ENCODE data around the gene TTLL11.
"Not testable (repeated sequence)": the region's sequence is repeated elsewhere in the genome, so short reads cannot be mapped to it uniquely, and the experiment has no call there.

Gene TTLL11

GRCh38 chr9:122015170-122015821 is 77.8 kb downstream of the TTLL11 start:
- TF ChIP-seq, protein P1, sequence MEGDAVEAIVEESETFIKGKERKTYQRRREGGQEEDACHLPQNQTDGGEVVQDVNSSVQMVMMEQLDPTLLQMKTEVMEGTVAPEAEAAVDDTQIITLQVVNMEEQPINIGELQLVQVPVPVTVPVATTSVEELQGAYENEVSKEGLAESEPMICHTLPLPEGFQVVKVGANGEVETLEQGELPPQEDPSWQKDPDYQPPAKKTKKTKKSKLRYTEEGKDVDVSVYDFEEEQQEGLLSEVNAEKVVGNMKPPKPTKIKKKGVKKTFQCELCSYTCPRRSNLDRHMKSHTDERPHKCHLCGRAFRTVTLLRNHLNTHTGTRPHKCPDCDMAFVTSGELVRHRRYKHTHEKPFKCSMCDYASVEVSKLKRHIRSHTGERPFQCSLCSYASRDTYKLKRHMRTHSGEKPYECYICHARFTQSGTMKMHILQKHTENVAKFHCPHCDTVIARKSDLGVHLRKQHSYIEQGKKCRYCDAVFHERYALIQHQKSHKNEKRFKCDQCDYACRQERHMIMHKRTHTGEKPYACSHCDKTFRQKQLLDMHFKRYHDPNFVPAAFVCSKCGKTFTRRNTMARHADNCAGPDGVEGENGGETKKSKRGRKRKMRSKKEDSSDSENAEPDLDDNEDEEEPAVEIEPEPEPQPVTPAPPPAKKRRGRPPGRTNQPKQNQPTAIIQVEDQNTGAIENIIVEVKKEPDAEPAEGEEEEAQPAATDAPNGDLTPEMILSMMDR (IDR thresholded peaks at IDR 0.05): no peak
- no peak for TF ChIP-seq ZFX (IDR thresholded peaks at IDR 0.05; ENCODE audit: borderline replicate concordance)
- H3K27ac ChIP-seq: no peak overlapping the region

GRCh38 chr9:122011818-122012498 is 81.2 kb downstream of the TTLL11 start:
- no peak for TF ChIP-seq ZFX (IDR thresholded peaks at IDR 0.05; ENCODE audit: borderline replicate concordance)
- TF ChIP-seq, protein P1 (IDR thresholded peaks at IDR 0.05): no peak
- H3K27ac ChIP-seq: no peak overlapping the region

- H3K27ac ChIP-seq: no peak overlapping the region
- TF ChIP-seq, protein P1 (IDR thresholded peaks at IDR 0.05): no peak
These were observed 84.5 kb downstream of the TTLL11 start for GRCh38 chr9:122008559-122008958.

DNA sequence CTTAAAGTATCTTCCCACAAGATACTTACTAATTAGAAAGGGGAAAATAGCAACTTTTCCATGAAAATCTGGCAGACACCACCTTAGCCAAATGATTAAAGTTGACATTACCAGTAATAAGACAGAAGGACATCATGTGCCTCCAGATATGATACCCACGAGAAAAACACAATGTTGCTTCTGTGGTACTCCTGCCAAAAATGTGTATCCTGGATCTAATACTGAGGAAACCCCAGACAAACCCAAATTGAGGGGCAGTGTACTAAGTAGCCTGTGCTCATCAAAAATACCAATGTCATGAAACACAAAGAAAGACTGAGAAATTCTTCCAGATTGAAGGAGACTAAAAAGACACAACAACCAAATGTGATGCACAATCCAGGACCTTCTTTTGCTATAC is 85.3 kb downstream of the TTLL11 start:
- TF ChIP-seq, protein P1 (IDR thresholded peaks at IDR 0.05): no peak
- no peak for TF ChIP-seq ZFX (IDR thresholded peaks at IDR 0.05; ENCODE audit: borderline replicate concordance)

DNA sequence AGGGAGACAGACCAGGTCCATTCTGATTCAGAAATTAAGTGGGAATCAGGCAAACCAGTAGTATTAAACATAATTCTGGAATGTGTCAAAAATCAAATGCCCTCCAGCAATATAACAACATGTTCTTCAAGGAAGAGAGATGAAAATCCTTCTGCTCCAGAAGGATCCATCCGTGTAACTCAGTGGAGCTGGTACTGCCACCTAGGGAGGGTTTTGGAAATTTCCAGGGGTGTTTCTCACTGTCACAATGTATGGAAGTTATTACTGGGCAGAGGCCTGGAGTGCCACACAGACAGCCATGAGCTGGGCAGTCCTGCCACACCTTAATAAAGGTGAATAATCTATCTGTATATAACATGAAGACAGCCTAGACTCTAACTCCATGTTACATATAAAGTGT is 87.5 kb downstream of the TTLL11 start:
- H3K27ac ChIP-seq: no peak overlapping the region
- TF ChIP-seq, protein P1 (IDR thresholded peaks at IDR 0.05): peak; percentile 78
- no peak for TF ChIP-seq ZFX (IDR thresholded peaks at IDR 0.05; ENCODE audit: borderline replicate concordance)

More for the DNA sequence above, 85.3 kb downstream of the TTLL11 start:
- no peak overlapping the region for H3K27ac ChIP-seq

DNA sequence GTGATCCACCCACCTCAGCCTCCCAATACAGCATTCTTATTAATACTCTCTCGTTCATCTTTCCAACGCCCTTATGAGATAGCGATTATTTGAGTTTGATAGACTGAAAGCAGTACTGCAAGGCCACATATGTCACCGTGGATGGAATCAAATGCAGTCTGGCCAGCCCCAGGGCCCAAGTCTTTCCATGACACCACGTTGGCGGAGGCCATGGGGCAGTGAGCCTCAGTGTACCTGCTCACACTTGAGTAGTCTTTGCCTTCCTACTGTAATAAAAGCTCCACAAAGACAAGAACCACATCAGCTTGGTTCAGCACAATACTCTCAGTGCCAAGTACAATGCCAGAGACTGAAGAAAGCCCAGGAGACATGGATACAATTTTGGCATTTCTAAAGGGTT is 88.5 kb downstream of the TTLL11 start:
- H3K27ac ChIP-seq: no peak overlapping the region
- TF ChIP-seq, protein P1 (IDR thresholded peaks at IDR 0.05): no peak
- TF ChIP-seq ZFX (IDR thresholded peaks at IDR 0.05; ENCODE audit: borderline replicate concordance): no peak

- TF ChIP-seq, protein P1 (IDR thresholded peaks at IDR 0.05): no peak
- no peak for TF ChIP-seq ZFX (IDR thresholded peaks at IDR 0.05; ENCODE audit: borderline replicate concordance)
- H3K27ac ChIP-seq: peak overlapping the region; percentile 26
These were observed 91.5 kb downstream of the TTLL11 start for GRCh38 chr9:122001491-122002201.

- H3K27ac ChIP-seq: not testable (repeated sequence)
These were observed 92.6 kb downstream of the TTLL11 start for GRCh38 chr9:122000526-122000925.

Data from 22Rv1 (cell line).